ENCODE data around the gene PRPH. TPM values are rescaled to one million over a fixed set of nuclear protein-coding genes. Genes with fewer than 3 reads are reported as not detected.

The PRPH gene
- polyA plus RNA-seq, 3 donors, result not detected

- Histone ChIP-seq H2AFZ (ENCODE audit: insufficient read depth, low read depth, low read length, poor library complexity, severe bottlenecking) (no peak overlapping the region), H3K27ac (ENCODE audit: low read depth in 1 of 2, low read length in 2 of 2) (no peak overlapping the region), H4K20me1 (ENCODE audit: insufficient read depth, low read length) (no peaks in the 10 kb centered on the region), H3K4me2 (replicated peaks; ENCODE audit: extremely low read depth, low read length, poor library complexity, severe bottlenecking) (no peak overlapping the region), H3K4me1 (ENCODE audit: control insufficient read depth in 1 of 2, insufficient read depth in 2 of 2, low read length in 2 of 2) (peaks cover 2 to 6% of the 10 kb centered on the region in 2 donors), H3K27me3 (ENCODE audit: control insufficient read depth in 2 of 2, insufficient read depth in 2 of 2, low read length in 2 of 2) (peaks cover 33 to 39% of the 10 kb centered on the region in 2 donors), H3K9ac (ENCODE audit: insufficient read depth, low read length, poor library complexity, severe bottlenecking) (no peak overlapping the region), H3K79me2 (ENCODE audit: insufficient read depth, low read length) (no peaks in the 10 kb centered on the region), H3K9me3 (replicated peaks in 1 of 2; ENCODE audit: control insufficient read depth in 1 of 2, insufficient read depth in 1 of 2, low read length in 2 of 2) (peaks cover 0 to 12% of the 10 kb centered on the region in 2 donors), H3K4me3 (replicated peaks in 1 of 3; ENCODE audit: low read depth in 2 of 3, low read length in 3 of 3) (no peak overlapping the region), H3K36me3 (replicated peaks in 1 of 2; ENCODE audit: control insufficient read depth in 1 of 2, insufficient read depth in 2 of 2, low read length in 2 of 2) (peaks cover 22 to 54% of the 10 kb centered on the region in 2 donors)
- intact Hi-C loops (cut with micrococcal nuclease), result no loop called here
- Mint-ChIP-seq H3K4me1 (peaks cover 19% of the 10 kb centered on the region), H3K27me3 (ENCODE audit: low read depth in 3 of 3) (peaks cover 43 to 52% (median 45%) of the 10 kb centered on the region in 3 donors), H3K27ac (no peak overlapping the region), H3K9me3 (peaks cover 0 to 15% (median 6%) of the 10 kb centered on the region in 7 donors), H3K4me3 (no peak overlapping the region), H3K36me3 (peaks cover 58 to 68% of the 10 kb centered on the region in 2 donors)
- 89% methylated on average over 10 of the region's 14 CpGs for WGBS (ENCODE audit: insufficient coverage)
- DNase-seq, result no peak
- no peak for TF ChIP-seq CTCF (IDR thresholded peaks at IDR 0.05)
Observed at GRCh38 chr12:49330631-49331379, 35.9 kb downstream of the PRPH start.

DNA sequence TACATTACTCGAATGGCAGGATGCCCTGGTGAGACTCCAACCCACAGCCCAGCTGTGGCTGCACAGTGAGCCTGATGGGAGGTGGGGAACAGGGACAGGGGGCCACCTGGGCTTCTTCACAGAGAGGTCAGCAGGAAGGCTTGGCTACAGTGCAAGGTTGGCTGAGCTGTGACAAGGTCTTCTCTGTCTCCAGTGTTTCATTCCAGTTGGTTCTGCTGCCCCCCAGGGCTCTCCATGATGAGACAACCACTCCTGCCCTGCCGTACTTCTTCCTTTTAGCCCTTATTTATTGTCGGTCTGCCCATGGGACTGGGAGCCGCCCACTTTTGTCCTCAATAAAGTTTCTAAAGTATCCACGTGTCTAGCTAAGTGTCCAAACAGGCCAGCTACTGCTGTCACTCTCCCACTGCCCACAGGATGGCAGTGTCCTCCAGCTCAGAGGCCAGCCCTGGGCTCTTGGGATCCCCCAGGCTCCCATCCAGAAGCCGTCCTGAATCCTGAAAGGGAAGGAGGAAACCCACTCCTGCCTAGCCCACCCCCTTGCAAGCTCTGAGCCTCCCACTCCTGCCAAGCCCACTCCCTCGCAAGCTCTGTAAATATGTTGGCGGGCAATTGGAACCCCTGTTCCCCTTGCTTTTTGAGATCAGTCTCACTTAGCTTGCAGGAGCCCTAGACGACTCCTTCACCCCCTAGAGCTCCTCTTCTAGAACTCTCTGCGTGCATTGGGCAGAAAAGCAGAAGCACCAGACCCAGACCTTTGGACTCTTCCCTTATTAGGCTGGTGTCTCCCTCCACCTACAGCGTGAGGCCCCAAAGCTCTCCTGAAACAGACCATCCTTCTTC is 36.7 kb downstream of the PRPH start:
- Mint-ChIP-seq H3K9me3 (peaks cover 0 to 15% (median 7%) of the 10 kb centered on the region in 7 donors), H3K4me3 (peak overlapping the region in 1 of 2 donors; percentile 81), H3K36me3 (peaks cover 57 to 60% of the 10 kb centered on the region in 2 donors), H3K27me3 (ENCODE audit: low read depth in 3 of 3) (peaks cover 47 to 60% (median 51%) of the 10 kb centered on the region in 3 donors), H3K27ac (no peak overlapping the region), H3K4me1 (peaks cover 21% of the 10 kb centered on the region)
- Histone ChIP-seq H3K27me3 (ENCODE audit: control insufficient read depth in 2 of 2, insufficient read depth in 2 of 2, low read length in 2 of 2) (peaks cover 41 to 47% of the 10 kb centered on the region in 2 donors), H3K36me3 (replicated peaks in 1 of 2; ENCODE audit: control insufficient read depth in 1 of 2, insufficient read depth in 2 of 2, low read length in 2 of 2) (peaks cover 22 to 46% of the 10 kb centered on the region in 2 donors), H3K4me3 (replicated peaks in 1 of 3; ENCODE audit: low read depth in 2 of 3, low read length in 3 of 3) (no peak overlapping the region), H3K9me3 (replicated peaks in 1 of 2; ENCODE audit: control insufficient read depth in 1 of 2, insufficient read depth in 1 of 2, low read length in 2 of 2) (peaks cover 0 to 12% of the 10 kb centered on the region in 2 donors), H3K79me2 (ENCODE audit: insufficient read depth, low read length) (no peaks in the 10 kb centered on the region), H3K4me2 (replicated peaks; ENCODE audit: extremely low read depth, low read length, poor library complexity, severe bottlenecking) (no peak overlapping the region), H3K27ac (ENCODE audit: low read depth in 1 of 2, low read length in 2 of 2) (no peak overlapping the region), H3K4me1 (ENCODE audit: control insufficient read depth in 1 of 2, insufficient read depth in 2 of 2, low read length in 2 of 2) (peaks cover 4 to 11% of the 10 kb centered on the region in 2 donors), H3K9ac (ENCODE audit: insufficient read depth, low read length, poor library complexity, severe bottlenecking) (no peak overlapping the region), H2AFZ (ENCODE audit: insufficient read depth, low read depth, low read length, poor library complexity, severe bottlenecking) (no peak overlapping the region), H4K20me1 (ENCODE audit: insufficient read depth, low read length) (no peaks in the 10 kb centered on the region)
- no peak for DNase-seq
- WGBS (ENCODE audit: insufficient coverage), result 63% methylated on average over 10 of the region's 11 CpGs
- peak; percentile 54 for TF ChIP-seq CTCF (IDR thresholded peaks at IDR 0.05)
- intact Hi-C loops (cut with micrococcal nuclease), result no loop called here
